HG03095 (cell line): Measurements from ENCODE around the gene SDHB.

ENCODE experiments used
- ATAC-seq: cut with Tn5 transposase; IDR thresholded peaks from one replicate; pipeline ENCODE4 v1.9.1; 2021; ENCODE audit warnings: moderate library complexity; ENCODE audit not compliant: unreplicated experiment

Gene SDHB

DNA sequence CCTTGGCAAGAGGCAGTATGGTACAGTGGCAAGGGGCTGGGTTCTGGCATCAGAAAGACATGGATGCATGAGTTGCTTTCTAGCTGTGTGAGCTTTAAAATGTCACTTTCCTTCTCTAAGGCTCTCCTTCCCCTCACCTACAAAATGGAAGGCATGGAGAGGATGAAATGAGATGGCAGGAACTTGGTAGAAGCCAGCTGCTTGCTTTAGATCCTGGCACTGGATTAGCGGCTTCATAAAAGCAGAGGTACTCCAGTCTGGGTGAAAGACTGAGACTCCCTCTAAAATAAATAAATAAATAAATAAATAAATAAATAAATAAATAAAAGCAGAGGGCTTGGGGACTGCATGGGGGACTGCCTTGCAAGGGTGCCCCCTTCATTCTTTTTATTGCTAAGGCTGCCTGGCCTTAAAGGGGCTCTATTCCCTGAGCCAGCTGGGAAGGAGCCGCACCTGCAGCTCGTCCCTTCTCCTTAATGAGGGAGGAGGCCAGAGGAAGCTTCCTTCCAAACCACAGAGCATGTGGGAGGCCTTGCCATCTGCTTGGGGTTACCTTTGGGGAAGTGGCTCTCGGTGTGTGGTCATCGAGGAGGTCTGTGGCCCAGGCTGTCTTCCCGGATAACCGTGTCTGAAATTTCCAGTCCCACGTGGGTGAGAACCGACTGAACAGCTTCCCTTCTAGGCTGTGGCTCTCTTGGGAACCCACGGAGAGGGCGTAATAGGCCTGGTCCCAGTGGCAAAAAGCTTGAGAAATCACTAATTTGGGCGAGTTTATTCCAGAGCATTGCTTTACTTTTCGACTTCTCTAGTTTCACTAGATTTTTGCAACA lies 40.1 kb downstream of the SDHB start:
- no peak for ATAC-seq

DNA sequence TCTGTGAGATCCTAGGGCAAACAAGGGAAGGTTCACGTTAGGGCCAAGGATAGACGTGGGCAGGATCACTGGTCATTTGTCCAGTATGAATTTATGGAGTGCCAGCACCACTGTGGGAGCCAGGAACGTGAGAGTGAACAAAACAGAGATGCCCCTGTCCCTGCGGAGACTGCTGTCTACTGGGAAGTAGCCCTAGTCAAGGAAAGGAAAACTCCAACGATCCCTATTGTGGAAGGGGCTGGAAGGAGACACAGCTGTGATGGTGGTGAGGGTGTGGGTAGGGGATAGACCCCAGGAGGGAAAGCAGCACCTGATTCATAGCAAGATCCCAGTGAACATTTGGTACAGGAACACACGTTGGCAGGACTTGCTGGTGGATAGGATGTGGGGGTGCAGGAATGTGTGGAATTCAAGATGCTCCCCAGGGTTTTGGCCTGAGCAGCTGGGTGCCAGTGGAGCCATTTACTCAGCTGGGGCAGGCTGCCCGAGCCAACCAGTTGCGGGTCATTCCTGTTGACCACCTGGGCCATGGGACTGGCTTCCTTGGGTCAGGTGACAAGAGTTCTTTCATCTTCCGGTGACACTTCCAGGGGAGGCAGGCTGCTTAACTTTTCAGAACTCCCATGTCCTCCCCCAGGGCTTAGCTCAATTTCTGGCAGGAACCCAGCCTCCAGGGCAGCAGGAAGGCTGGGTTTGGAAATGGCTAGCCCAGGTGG lies 40.9 kb downstream of the SDHB start:
- no peak for ATAC-seq

- peak; percentile 91 for ATAC-seq
These were observed 42.2 kb downstream of the SDHB start, which contains the start of gene ATP13A2 for GRCh38 chr1:17011439-17012307. ATP13A2 (minus strand) TSS chr1:17011928; CDS start chr1:17011738, 190 bp downstream.

- ATAC-seq = no peak
These were observed 42.8 kb downstream of the SDHB start for GRCh38 chr1:17011092-17011438.

GRCh38 chr1:17009706-17010105 lies 44.1 kb downstream of the SDHB start:
- ATAC-seq = no peak

- ATAC-seq = no peak
These were observed 45.5 kb downstream of the SDHB start for GRCh38 chr1:17008208-17008855.

DNA sequence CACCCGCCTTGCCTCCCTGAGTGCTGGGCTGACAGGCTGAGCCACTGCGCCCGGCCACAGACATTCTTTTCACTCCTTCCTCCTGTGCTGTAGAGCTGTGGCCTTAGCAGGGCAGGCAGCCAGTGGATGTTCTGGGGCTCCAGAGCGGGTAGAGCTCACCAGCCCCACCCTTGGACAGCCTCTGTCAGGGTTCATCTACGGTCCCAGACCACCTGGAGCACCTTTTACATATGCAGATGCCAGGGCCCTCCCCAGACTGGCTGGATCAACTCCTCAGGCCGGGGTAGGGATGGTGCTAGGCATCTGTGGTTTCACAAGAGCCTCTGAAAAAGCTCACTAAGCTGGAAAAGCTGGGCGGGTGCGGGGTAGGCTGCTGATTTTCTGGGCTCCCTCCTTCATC lies 46.7 kb downstream of the SDHB start:
- no peak for ATAC-seq

- ATAC-seq = no peak
These were observed 48.5 kb downstream of the SDHB start for GRCh38 chr1:17005365-17005740.

GRCh38 chr1:17004466-17005364 lies 49.1 kb downstream of the SDHB start:
- ATAC-seq = no peak

GRCh38 chr1:17002524-17002902 lies 51.3 kb downstream of the SDHB start:
- ATAC-seq = no peak

DNA sequence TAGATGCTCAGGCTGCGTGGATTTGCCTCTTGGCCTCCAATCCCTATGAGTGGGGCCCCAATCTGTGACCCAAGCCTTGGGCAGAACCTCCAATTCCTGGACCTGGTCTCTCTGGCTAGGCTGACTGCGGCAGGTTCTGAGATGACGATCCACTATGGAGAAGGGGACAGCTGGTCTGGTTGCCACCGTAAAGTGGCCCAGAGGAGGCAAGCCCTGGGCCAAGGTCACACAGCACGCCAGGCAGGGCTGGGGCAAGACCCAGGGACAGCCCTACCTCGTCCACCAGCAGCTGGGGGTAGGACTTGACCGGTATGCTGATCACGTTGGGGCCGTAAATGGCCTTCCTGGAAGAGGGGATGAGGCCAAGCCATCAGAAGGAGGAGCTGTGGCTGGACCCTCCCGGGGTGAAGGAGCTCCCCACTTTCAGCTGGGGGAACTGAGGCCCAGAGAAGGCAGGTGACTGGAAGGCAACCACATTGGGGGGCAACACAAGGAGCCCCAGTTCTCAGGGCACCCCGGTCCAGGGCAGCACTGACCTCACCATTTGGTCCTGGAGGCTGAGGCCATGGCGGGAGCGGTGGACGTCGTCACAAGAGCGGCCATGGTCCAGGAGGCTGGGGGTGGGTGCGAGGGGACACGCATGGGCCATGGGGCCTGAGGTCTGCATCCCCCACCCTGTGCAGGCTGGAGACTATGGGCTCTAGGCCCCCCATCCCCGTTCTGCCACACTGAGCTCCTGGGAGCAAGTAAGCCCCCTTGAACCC lies 51.9 kb downstream of the SDHB start:
- ATAC-seq = no peak

DNA sequence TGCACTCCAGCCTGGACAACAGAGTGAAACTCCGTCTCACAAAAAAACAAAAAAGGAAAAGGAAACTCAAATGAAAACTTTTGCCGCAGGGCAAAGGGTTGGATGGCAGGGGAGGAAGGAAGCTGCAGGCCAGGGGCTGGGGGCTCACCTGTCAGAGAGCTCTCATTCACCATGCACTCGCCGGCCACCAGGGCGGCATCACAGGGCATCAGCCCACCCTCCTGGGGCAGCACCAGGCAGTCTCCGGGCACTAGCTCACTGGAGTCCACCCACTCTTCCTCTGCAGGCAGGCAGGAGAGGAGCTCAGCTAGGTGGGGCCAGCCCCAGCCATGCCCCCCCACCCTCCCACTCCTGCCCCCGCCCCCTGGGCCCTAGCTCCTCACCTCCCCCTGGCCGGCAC lies 54.0 kb downstream of the SDHB start:
- no peak for ATAC-seq

- ATAC-seq = no peak
These were observed 55.2 kb downstream of the SDHB start for GRCh38 chr1:16998589-16998988.

GRCh38 chr1:16996845-16997244 lies 57.0 kb downstream of the SDHB start:
- ATAC-seq = no peak

GRCh38 chr1:16993521-16994038 lies 60.3 kb downstream of the SDHB start:
- no peak for ATAC-seq

DNA sequence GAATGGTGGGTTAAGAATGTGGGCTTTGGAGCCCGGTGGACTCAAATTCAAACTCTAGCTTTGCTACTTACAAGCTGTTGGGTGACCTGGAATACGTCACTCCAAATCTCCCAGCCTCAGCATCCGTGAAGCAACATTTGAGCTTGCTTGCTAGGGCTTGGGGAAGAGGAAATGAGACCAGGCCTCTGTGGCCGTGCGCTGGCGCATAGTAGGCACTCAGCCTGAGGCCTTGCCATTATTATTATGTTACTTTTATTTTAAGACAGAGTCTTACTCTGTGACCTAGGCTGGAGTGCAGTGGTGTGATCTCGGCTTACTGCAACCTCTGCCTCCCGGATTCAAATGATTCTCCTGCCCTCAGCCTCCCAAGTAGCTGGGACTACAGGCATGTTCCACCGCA lies 61.2 kb downstream of the SDHB start:
- no peak for ATAC-seq

DNA sequence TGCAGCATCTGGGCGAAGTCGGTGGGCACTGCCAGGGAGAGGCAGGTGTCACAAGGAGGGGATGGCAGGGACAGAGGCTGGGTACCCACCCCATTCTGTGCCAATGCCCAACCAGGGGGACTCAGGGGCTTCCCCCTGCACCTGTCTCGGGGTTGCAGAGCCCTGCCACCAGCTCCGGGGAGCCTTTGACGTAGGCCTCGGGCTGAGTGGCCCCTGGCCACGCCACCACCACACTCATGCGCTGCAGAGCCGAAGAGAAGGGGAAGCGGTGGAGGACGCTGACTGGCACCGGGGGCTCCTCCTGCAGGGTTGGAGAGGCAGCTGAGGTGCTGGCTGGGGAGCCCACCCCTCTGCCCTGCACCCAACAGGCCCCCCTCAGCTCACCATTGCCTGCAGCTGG lies 61.7 kb downstream of the SDHB start:
- ATAC-seq = no peak

DNA sequence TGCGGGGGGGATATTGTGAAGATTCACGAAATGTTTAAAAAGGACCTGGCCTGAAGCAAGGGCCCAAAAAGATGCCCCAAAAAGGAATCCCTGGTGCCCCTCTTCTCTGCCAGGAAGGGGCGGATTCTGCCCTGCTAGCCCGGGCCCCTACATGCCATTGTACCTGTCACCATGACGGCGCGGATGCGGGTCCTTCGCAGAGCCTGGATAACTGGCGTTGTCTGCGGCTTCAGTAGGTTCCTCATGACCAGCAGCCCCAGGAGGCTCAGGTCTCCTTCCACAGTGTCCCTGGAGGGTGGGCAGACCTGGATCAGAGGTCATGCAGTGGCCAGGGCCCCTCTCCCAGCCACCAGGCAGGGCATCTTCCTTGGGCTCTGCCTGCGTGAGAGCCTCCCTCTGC lies 62.3 kb downstream of the SDHB start:
- ATAC-seq = no peak
